Brain microvascular endothelial cell (primary cell): ENCODE data around the gene LRRC52.

Experiments used
- DNase-seq: peaks from one replicate; pipeline ENCODE4 v3.0.0-alpha.2; 2020
- H3K27ac ChIP-seq: fragments of 250-450 bp; sonication (Bioruptor Pico); 2 replicates; pipeline ENCODE4 v1.5.1; 2020; ENCODE audit warnings: mild to moderate bottlenecking, moderate library complexity
- H3K27me3 ChIP-seq: fragments of 250-450 bp; sonication (Bioruptor Pico); replicated peaks from 2 replicates; pipeline ENCODE4 v1.5.1; 2020; ENCODE audit warnings: mild to moderate bottlenecking
- H3K36me3 ChIP-seq: fragments of 250-450 bp; sonication (Bioruptor Pico); replicated peaks from 2 replicates; pipeline ENCODE4 v1.5.1; 2020; ENCODE audit warnings: mild to moderate bottlenecking
- H3K4me3 ChIP-seq: 2 replicates; pipeline ENCODE4 v1.5.1; 2011; ENCODE audit warnings: low read depth, mild to moderate bottlenecking, control low read depth, low read length, moderate library complexity
- in situ Hi-C: cut with HindIII; loops from 2 replicates; pipeline ENCODE4 v1.10.0; 2017; ENCODE audit warnings: low sequenced_read_pairs, low pct_ligation_motif_present
- TF ChIP-seq, protein P1 (sequence below): IDR thresholded peaks from 2 replicates; pipeline ENCODE4 v1.5.1; 2011; ENCODE audit warnings: low read depth, mild to moderate bottlenecking, moderate library complexity, low read length, control low read depth, inconsistent platforms; ENCODE audit errors: missing control alignments

The LRRC52 gene

DNA sequence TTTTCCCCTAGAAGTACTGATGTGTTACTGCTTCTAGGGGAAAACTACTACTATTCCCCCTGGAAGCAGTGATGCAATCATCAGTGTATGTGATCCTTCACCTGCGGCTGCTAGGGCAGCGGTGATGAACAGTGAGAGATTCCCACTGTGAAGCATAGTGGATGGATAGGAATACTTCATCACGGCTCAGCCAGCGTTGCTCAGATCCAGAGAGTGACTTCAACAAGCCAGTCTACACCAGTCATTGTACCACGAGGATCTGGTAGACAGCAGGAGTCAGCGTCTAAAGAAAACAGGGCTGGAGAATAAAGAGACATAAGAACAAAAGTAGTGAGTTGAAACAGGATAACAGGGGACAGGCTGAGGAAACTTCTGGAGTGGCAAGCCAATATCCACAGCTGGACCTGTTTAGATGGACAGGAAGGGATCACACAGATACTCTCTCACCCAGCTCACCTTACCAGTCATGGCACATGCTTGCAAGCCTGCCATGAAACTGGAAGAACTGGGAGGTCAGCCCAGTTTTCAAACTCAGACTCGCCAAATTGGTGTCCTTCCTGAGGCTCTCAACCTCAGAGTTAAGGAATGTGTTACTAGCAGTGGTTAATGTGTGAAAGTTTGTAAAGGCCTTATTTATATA is 42.4 kb upstream of the LRRC52 start:
- Histone ChIP-seq H3K27me3 (no peaks in the 10 kb centered on the region), H3K4me3 (no peak overlapping the region), H3K36me3 (no peaks in the 10 kb centered on the region), H3K27ac (no peak overlapping the region)
- in situ Hi-C loops = no loop called here
- no peak for DNase-seq
- TF ChIP-seq, protein P1, sequence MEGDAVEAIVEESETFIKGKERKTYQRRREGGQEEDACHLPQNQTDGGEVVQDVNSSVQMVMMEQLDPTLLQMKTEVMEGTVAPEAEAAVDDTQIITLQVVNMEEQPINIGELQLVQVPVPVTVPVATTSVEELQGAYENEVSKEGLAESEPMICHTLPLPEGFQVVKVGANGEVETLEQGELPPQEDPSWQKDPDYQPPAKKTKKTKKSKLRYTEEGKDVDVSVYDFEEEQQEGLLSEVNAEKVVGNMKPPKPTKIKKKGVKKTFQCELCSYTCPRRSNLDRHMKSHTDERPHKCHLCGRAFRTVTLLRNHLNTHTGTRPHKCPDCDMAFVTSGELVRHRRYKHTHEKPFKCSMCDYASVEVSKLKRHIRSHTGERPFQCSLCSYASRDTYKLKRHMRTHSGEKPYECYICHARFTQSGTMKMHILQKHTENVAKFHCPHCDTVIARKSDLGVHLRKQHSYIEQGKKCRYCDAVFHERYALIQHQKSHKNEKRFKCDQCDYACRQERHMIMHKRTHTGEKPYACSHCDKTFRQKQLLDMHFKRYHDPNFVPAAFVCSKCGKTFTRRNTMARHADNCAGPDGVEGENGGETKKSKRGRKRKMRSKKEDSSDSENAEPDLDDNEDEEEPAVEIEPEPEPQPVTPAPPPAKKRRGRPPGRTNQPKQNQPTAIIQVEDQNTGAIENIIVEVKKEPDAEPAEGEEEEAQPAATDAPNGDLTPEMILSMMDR = no peak

DNA sequence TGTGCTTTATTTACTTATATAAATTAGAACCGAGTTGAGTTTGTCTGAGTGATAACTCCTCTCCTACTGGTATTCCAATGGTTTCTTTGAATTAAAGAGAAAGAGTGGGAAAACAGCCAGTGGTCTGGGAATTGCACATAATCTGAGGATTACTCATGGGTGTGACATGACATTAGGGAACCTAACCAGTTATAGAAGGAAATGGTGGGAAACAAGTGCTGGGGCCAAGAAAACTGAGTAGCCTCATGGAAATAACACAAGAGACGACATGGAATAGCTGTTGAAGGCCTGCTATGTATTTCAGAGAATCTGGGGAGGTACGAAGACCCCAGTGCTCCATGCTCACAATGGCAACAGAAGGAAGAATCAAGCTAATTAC is 41.8 kb upstream of the LRRC52 start:
- Histone ChIP-seq H3K4me3 (no peak overlapping the region), H3K27ac (no peak overlapping the region), H3K36me3 (no peaks in the 10 kb centered on the region), H3K27me3 (no peaks in the 10 kb centered on the region)
- no peak for DNase-seq
- in situ Hi-C loops = no loop called here
- TF ChIP-seq, protein P1 = no peak

DNA sequence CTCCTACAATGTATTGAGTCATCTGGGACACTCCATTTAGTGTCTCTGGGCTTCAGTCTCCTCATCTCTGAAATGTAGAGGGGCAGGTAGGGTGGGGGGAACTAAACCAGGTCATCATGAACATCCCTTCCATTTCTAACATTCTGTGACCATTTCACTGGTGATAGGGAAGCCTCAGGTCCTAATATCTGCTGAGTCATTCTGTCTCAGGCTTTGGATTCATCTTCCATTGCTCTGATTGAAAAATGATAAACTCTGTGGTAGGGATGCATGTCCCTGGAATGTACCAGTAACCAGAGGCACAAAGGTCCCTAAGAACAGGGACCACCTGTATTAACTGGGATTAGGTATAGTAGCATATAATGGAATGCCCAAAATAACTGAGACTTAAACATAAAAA is 36.2 kb upstream of the LRRC52 start:
- H3K27ac ChIP-seq = no peak overlapping the region
- H3K36me3 ChIP-seq = no peaks in the 10 kb centered on the region
- H3K4me3 ChIP-seq = no peak overlapping the region
- H3K27me3 ChIP-seq = no peaks in the 10 kb centered on the region
- no peak for DNase-seq
- TF ChIP-seq, protein P1 = no peak
- in situ Hi-C loops = no loop called here

DNA sequence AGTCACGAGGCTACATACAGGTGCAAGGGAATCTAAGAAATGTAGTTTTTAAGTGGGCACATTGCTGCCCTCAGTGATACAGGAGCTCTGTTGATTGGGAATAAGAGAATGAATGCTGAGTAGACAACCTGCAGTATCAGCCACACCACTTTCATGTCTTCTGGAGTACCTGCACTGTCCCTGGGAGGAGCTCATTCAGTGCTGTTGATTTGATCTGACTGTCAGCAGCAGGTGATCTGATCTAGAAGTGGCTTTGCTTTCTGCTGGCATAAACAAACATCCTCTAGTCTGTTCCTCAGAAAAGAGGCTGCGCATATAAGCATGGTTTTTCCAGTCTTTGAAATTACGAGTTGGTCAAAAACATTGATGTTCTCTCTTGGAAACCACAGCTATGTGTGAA is 35.5 kb upstream of the LRRC52 start:
- DNase-seq = no peak
- in situ Hi-C loops = no loop called here

DNA sequence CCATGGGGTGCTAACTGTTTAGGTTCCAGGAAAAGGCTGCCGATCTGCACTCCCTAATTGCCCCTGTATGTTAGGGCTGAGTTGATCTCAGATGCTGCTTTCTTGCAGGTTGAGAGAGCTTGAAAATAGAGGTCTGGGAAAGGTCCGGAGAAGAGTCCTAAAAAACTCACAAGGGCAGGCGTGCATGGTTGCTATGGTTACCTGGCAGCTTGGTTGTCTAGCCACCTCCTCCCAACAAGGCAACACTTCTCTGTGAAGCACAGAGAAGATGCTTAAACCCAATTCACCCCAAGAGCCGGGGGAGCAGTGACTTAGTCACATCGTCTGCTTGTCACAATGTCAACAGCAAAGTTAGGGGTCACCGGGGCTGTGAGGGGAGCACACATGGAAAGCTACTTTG is 31.0 kb upstream of the LRRC52 start:
- no peak overlapping the region for H3K4me3 ChIP-seq

More for the DNA sequence above, 35.5 kb upstream of the LRRC52 start:
- H3K27ac ChIP-seq = no peak overlapping the region
- TF ChIP-seq, protein P1 = no peak
- H3K4me3 ChIP-seq = no peak overlapping the region
- no peaks in the 10 kb centered on the region for H3K36me3 ChIP-seq
- H3K27me3 ChIP-seq = no peaks in the 10 kb centered on the region

More for the DNA sequence above, 31.0 kb upstream of the LRRC52 start:
- no peaks in the 10 kb centered on the region for H3K27me3 ChIP-seq
- H3K27ac ChIP-seq = no peak overlapping the region
- in situ Hi-C loops = no loop called here
- H3K36me3 ChIP-seq = no peaks in the 10 kb centered on the region
- no peak for DNase-seq
- TF ChIP-seq, protein P1 = no peak
